DOHH2 (cell line): ENCODE data around the gene PGBD5.

Source experiments
- CTCF ChIP-seq: fragments of 200-600 bp; sonication (generic); IDR thresholded peaks from one replicate; pipeline ENCODE4 v1.5.1; 2014; ENCODE audit warnings: antibody characterized with exemption, mild to moderate bottlenecking, low read depth, low read length; ENCODE audit not compliant: poor library complexity, severe bottlenecking
- EZH2phosphoT487 ChIP-seq: fragments of 200-600 bp; sonication (generic); IDR thresholded peaks from 2 replicates; pipeline ENCODE4 v1.6.1; 2017; ENCODE audit warnings: borderline replicate concordance, mild to moderate bottlenecking, antibody characterized with exemption, low read length, moderate library complexity, mixed read lengths

- no peak for TF ChIP-seq CTCF
- TF ChIP-seq EZH2phosphoT487: no peak
These were observed 31.4 kb downstream of the PGBD5 start for GRCh38 chr1:230394741-230395140.
